NT2/D1 (cell line): ENCODE results near the gene MYF5.

ENCODE experiments used
- YY1 ChIP-seq: IDR thresholded peaks from 2 replicates; pipeline ENCODE4 v1.6.1; 2011; ENCODE audit not compliant: insufficient read length, insufficient read depth
- ZNF274 ChIP-seq: IDR thresholded peaks from 2 replicates; pipeline ENCODE4 v1.6.1; 2011; ENCODE audit warnings: mild to moderate bottlenecking, low read depth, low read length

GRCh38 chr12:80700327-80700726 lies 16.4 kb upstream of the MYF5 start:
- no peak for TF ChIP-seq ZNF274
- TF ChIP-seq YY1: no peak
